ENCODE measurements around the gene OPALIN. TPM values are rescaled to one million over a fixed set of nuclear protein-coding genes. Genes with fewer than 3 reads are reported as not detected.

Gene OPALIN
- polyA plus RNA-seq, 1 donor from 2014 or later, result not detected

GRCh38 chr10:96387161-96387560 lies 28.4 kb upstream of the OPALIN start:
- Histone ChIP-seq H4K20me1 (ENCODE audit: insufficient read depth) (no peaks in the 10 kb centered on the region), H3K36me3 (ENCODE audit: insufficient read depth, low read length) (no peaks in the 10 kb centered on the region), H3K27me3 (ENCODE audit: insufficient read depth, low read depth, low read length) (no peaks in the 10 kb centered on the region), H3K27ac (ENCODE audit: low read length) (no peak overlapping the region), H3K9ac (ENCODE audit: low read length) (no peak overlapping the region), H3K4me2 (ENCODE audit: low read length) (no peak overlapping the region), H3F3A (ENCODE audit: insufficient read depth, low read length, poor library complexity, severe bottlenecking) (no peaks in the 10 kb centered on the region), H3K79me2 (replicated peaks; ENCODE audit: insufficient read depth, low read length) (no peaks in the 10 kb centered on the region), H3K9me3 (ENCODE audit: low read length) (no peaks in the 10 kb centered on the region), H3K4me3 (ENCODE audit: low read length) (no peak overlapping the region), H2AFZ (ENCODE audit: low read depth, low read length) (no peak overlapping the region), H3K9me2 (ENCODE audit: insufficient read depth, low read length) (no peaks in the 10 kb centered on the region)
- TF ChIP-seq EZH2 (IDR thresholded peaks at IDR 0.05; ENCODE audit: borderline replicate concordance, insufficient read depth, low read length, poor library complexity, severe bottlenecking) (no peak), SMC3 (conservative IDR thresholded peaks at IDR 0.05; ENCODE audit: poor library complexity) (no peak), RAD21 (conservative IDR thresholded peaks at IDR 0.05) (no peak), POLR2AphosphoS5 (IDR thresholded peaks at IDR 0.05) (no peak), REST (IDR thresholded peaks at IDR 0.05; ENCODE audit: borderline replicate concordance) (no peak), TAF1 (IDR thresholded peaks at IDR 0.05; ENCODE audit: low read depth) (no peak), EP300 (conservative IDR thresholded peaks at IDR 0.05; ENCODE audit: poor library complexity, severe bottlenecking) (no peak), MXI1 (conservative IDR thresholded peaks at IDR 0.05; ENCODE audit: poor library complexity, severe bottlenecking) (no peak), CTCF (IDR thresholded peaks at IDR 0.05; ENCODE audit: poor library complexity, severe bottlenecking) (no peak)

- no peaks in the 10 kb centered on the region for H3K79me2 ChIP-seq (replicated peaks; ENCODE audit: insufficient read depth, low read length)
- H3K27me3 ChIP-seq (ENCODE audit: insufficient read depth, low read depth, low read length), result no peaks in the 10 kb centered on the region
- H3K4me3 ChIP-seq (ENCODE audit: low read length), result no peak overlapping the region
- no peaks in the 10 kb centered on the region for H3F3A ChIP-seq (ENCODE audit: insufficient read depth, low read length, poor library complexity, severe bottlenecking)
- H3K9me2 ChIP-seq (ENCODE audit: insufficient read depth, low read length), result no peaks in the 10 kb centered on the region
- H4K20me1 ChIP-seq (ENCODE audit: insufficient read depth), result no peaks in the 10 kb centered on the region
- H3K36me3 ChIP-seq (ENCODE audit: insufficient read depth, low read length), result no peaks in the 10 kb centered on the region
- H2AFZ ChIP-seq (ENCODE audit: low read depth, low read length), result no peak overlapping the region
- no peaks in the 10 kb centered on the region for H3K9me3 ChIP-seq (ENCODE audit: low read length)
- no peak overlapping the region for H3K4me2 ChIP-seq (ENCODE audit: low read length)
- no peak overlapping the region for H3K27ac ChIP-seq (ENCODE audit: low read length)
- no peak overlapping the region for H3K9ac ChIP-seq (ENCODE audit: low read length)
- TF ChIP-seq EZH2 (IDR thresholded peaks at IDR 0.05; ENCODE audit: borderline replicate concordance, insufficient read depth, low read length, poor library complexity, severe bottlenecking) (no peak), RAD21 (conservative IDR thresholded peaks at IDR 0.05) (no peak), REST (IDR thresholded peaks at IDR 0.05; ENCODE audit: borderline replicate concordance) (no peak), SMC3 (conservative IDR thresholded peaks at IDR 0.05; ENCODE audit: poor library complexity) (no peak), POLR2AphosphoS5 (IDR thresholded peaks at IDR 0.05) (no peak), EP300 (conservative IDR thresholded peaks at IDR 0.05; ENCODE audit: poor library complexity, severe bottlenecking) (no peak), TAF1 (IDR thresholded peaks at IDR 0.05; ENCODE audit: low read depth) (no peak), CTCF (IDR thresholded peaks at IDR 0.05; ENCODE audit: poor library complexity, severe bottlenecking) (no peak), MXI1 (conservative IDR thresholded peaks at IDR 0.05; ENCODE audit: poor library complexity, severe bottlenecking) (no peak)
Measured at GRCh38 chr10:96384506-96384905, 25.7 kb upstream of the OPALIN start.
